Cerebellar cortex (tissue), 1 donor: Measurements from ENCODE around the gene HAP1.
"Not testable (repeated sequence)": the region's sequence is repeated elsewhere in the genome, so short reads cannot be mapped to it uniquely, and the experiment has no call there.

ENCODE experiments used
- DNase-seq: peaks from one replicate; pipeline ENCODE4 v3.0.0-alpha.2; 2015; ENCODE audit warnings: low spot score

HAP1 gene

GRCh38 chr17:41689497-41690299 is 44.7 kb downstream of the HAP1 start:
- peak; percentile 53 for DNase-seq

GRCh38 chr17:41688641-41689496 is 45.6 kb downstream of the HAP1 start, which contains the start of gene EIF1:
Gene EIF1 (plus strand): TSS chr17:41688885. CDS start chr17:41689039, 154 bp downstream.
- peak; percentile 100 for DNase-seq

GRCh38 chr17:41687828-41688640 is 46.4 kb downstream of the HAP1 start:
- DNase-seq, result peak; percentile 66

- DNase-seq, result no peak
Measured at GRCh38 chr17:41686281-41686680, 48.2 kb downstream of the HAP1 start.

- DNase-seq, result not testable (repeated sequence)
Measured at GRCh38 chr17:41685753-41686152, 48.7 kb downstream of the HAP1 start.

GRCh38 chr17:41684035-41684434 is 50.4 kb downstream of the HAP1 start:
- no peak for DNase-seq

GRCh38 chr17:41683441-41684007 is 50.9 kb downstream of the HAP1 start:
- no peak for DNase-seq

- DNase-seq, result no peak
Measured at GRCh38 chr17:41682631-41683030, 51.8 kb downstream of the HAP1 start.

GRCh38 chr17:41681776-41682175 is 52.7 kb downstream of the HAP1 start:
- no peak for DNase-seq

GRCh38 chr17:41680426-41681040 is 53.9 kb downstream of the HAP1 start:
- peak; percentile 94 for DNase-seq

GRCh38 chr17:41679740-41680425 is 54.6 kb downstream of the HAP1 start:
- no peak for DNase-seq

GRCh38 chr17:41678907-41679739 is 55.3 kb downstream of the HAP1 start:
- DNase-seq, result peak; percentile 42

- DNase-seq, result peak; percentile 53
Measured at GRCh38 chr17:41678411-41678906, 56.0 kb downstream of the HAP1 start.

- DNase-seq, result no peak
Measured at GRCh38 chr17:41676058-41676419, 58.4 kb downstream of the HAP1 start.

GRCh38 chr17:41675157-41676057 is 59.0 kb downstream of the HAP1 start:
- not testable (repeated sequence) for DNase-seq
